H1 (cell line): ENCODE data around the gene KRTAP15-1. TPM values are rescaled to one million over a fixed set of nuclear protein-coding genes. Genes with fewer than 3 reads are reported as not detected.

Experiments
- polyA plus RNA-seq, 7 experiments: library from polyadenylated mRNA; depleted of rRNA in 3 of 7; stranded (reverse) in 5 of 7; unstranded in 2 of 7; fragments of >200 nt in 5 of 7; fragments of 200-250 nt in 2 of 7; gene quantifications; 1 replicate in 5 of 7; 2 replicates in 1 of 7; 4 replicates in 1 of 7; pipeline versions ENCODE4 v1.2.1 to v1.2.3, GENCODE V29; 2011 to 2013; ENCODE audit warnings: missing spikeins in 2 of 7, mixed read lengths in 2 of 7
- total RNA-seq: library from RNA; stranded (reverse); fragmentation: NEBNext Ultra II Directional; extraction: Animal tissue kit (Norgen Biotek cat#: 25700); gene quantifications from 2 replicates; pipeline ENCODE4 v1.2.1, GENCODE V29; 2021

KRTAP15-1 gene
- total and polyA plus RNA-seq, 2 of the 8 experiments (the other 6 are each of a cell fraction or from before 2014, with no cell fraction given): not detected

Other genes with a start within 250 kb of the KRTAP15-1 start
- not detected in 2 replicates for gene CLDN8, start 224.2 kb upstream of the KRTAP15-1 start, total RNA-seq
- not detected in 2 replicates for gene CLDN8, start 224.2 kb upstream of the KRTAP15-1 start, polyA plus RNA-seq (2011; rRNA removed)
- gene KRTAP24-1, start 157.3 kb upstream of the KRTAP15-1 start, total RNA-seq: not detected in 2 replicates
- gene KRTAP24-1, start 157.3 kb upstream of the KRTAP15-1 start, polyA plus RNA-seq (2011; rRNA removed): not detected in 2 replicates
- gene KRTAP25-1, start 150.8 kb upstream of the KRTAP15-1 start, total RNA-seq: not detected in 2 replicates
- gene KRTAP25-1, start 150.8 kb upstream of the KRTAP15-1 start, polyA plus RNA-seq (2011; rRNA removed): not detected in 2 replicates
- not detected in 2 replicates for gene KRTAP26-1, start 120.0 kb upstream of the KRTAP15-1 start, total RNA-seq
- not detected in 2 replicates for gene KRTAP26-1, start 120.0 kb upstream of the KRTAP15-1 start, polyA plus RNA-seq (2011; rRNA removed)
- not detected in 2 replicates for gene KRTAP27-1, start 102.6 kb upstream of the KRTAP15-1 start, total RNA-seq
- not detected in 2 replicates for gene KRTAP27-1, start 102.6 kb upstream of the KRTAP15-1 start, polyA plus RNA-seq (2011; rRNA removed)
- gene KRTAP23-1, start 91.7 kb upstream of the KRTAP15-1 start, total RNA-seq: not detected in 2 replicates
- not detected in 2 replicates for gene KRTAP23-1, start 91.7 kb upstream of the KRTAP15-1 start, polyA plus RNA-seq (2011; rRNA removed)
- gene KRTAP13-2, start 68.0 kb upstream of the KRTAP15-1 start, total RNA-seq: not detected in 2 replicates
- not detected in 2 replicates for gene KRTAP13-2, start 68.0 kb upstream of the KRTAP15-1 start, polyA plus RNA-seq (2011; rRNA removed)
- not detected in 2 replicates for gene KRTAP13-1, start 44.2 kb upstream of the KRTAP15-1 start, total RNA-seq
- gene KRTAP13-1, start 44.2 kb upstream of the KRTAP15-1 start, polyA plus RNA-seq (2011; rRNA removed): not detected in 2 replicates
- not detected in 2 replicates for gene KRTAP13-3, start 14.3 kb upstream of the KRTAP15-1 start, total RNA-seq
- gene KRTAP13-3, start 14.3 kb upstream of the KRTAP15-1 start, polyA plus RNA-seq (2011; rRNA removed): not detected in 2 replicates
- gene KRTAP13-4, start 10.1 kb upstream of the KRTAP15-1 start, total RNA-seq: 0.42 TPM in 1 of 2 replicates, not detected in the other
- 0.64 and 1.2 TPM in 2 replicates for gene KRTAP13-4, start 10.1 kb upstream of the KRTAP15-1 start, polyA plus RNA-seq (2011; rRNA removed)
- not detected in 2 replicates for gene KRTAP19-1, start 40.1 kb downstream of the KRTAP15-1 start, total RNA-seq
- gene KRTAP19-1, start 40.1 kb downstream of the KRTAP15-1 start, polyA plus RNA-seq (2011; rRNA removed): not detected in 2 replicates
- not detected in 2 replicates for gene KRTAP19-2, start 47.2 kb downstream of the KRTAP15-1 start, total RNA-seq
- gene KRTAP19-2, start 47.2 kb downstream of the KRTAP15-1 start, polyA plus RNA-seq (2011; rRNA removed): not detected in 2 replicates
- gene KRTAP19-3, start 51.7 kb downstream of the KRTAP15-1 start, total RNA-seq: not detected in 2 replicates
- not detected in 2 replicates for gene KRTAP19-3, start 51.7 kb downstream of the KRTAP15-1 start, polyA plus RNA-seq (2011; rRNA removed)
- gene KRTAP19-4, start 56.9 kb downstream of the KRTAP15-1 start, total RNA-seq: not detected in 2 replicates
- gene KRTAP19-4, start 56.9 kb downstream of the KRTAP15-1 start, polyA plus RNA-seq (2011; rRNA removed): not detected in 2 replicates
- not detected in 2 replicates for gene KRTAP19-5, start 61.9 kb downstream of the KRTAP15-1 start, total RNA-seq
- gene KRTAP19-5, start 61.9 kb downstream of the KRTAP15-1 start, polyA plus RNA-seq (2011; rRNA removed): not detected in 2 replicates
- gene KRTAP19-6, start 101.6 kb downstream of the KRTAP15-1 start, total RNA-seq: not detected in 2 replicates
- not detected in 2 replicates for gene KRTAP19-6, start 101.6 kb downstream of the KRTAP15-1 start, polyA plus RNA-seq (2011; rRNA removed)
- not detected in 2 replicates for gene KRTAP19-7, start 121.0 kb downstream of the KRTAP15-1 start, total RNA-seq
- not detected in 2 replicates for gene KRTAP19-7, start 121.0 kb downstream of the KRTAP15-1 start, polyA plus RNA-seq (2011; rRNA removed)
- not detected in 2 replicates for gene KRTAP22-2, start 150.1 kb downstream of the KRTAP15-1 start, total RNA-seq
- not detected in 2 replicates for gene KRTAP22-2, start 150.1 kb downstream of the KRTAP15-1 start, polyA plus RNA-seq (2011; rRNA removed)
- not detected in 2 replicates for gene KRTAP6-3, start 152.2 kb downstream of the KRTAP15-1 start, total RNA-seq
- not detected in 2 replicates for gene KRTAP6-3, start 152.2 kb downstream of the KRTAP15-1 start, polyA plus RNA-seq (2011; rRNA removed)
- not detected in 2 replicates for gene KRTAP6-2, start 158.6 kb downstream of the KRTAP15-1 start, total RNA-seq
- gene KRTAP6-2, start 158.6 kb downstream of the KRTAP15-1 start, polyA plus RNA-seq (2011; rRNA removed): not detected in 2 replicates
- not detected in 2 replicates for gene KRTAP22-1, start 160.8 kb downstream of the KRTAP15-1 start, total RNA-seq
- gene KRTAP22-1, start 160.8 kb downstream of the KRTAP15-1 start, polyA plus RNA-seq (2011; rRNA removed): not detected in 2 replicates
- gene KRTAP6-1, start 173.7 kb downstream of the KRTAP15-1 start, total RNA-seq: not detected in 2 replicates
- not detected in 2 replicates for gene KRTAP6-1, start 173.7 kb downstream of the KRTAP15-1 start, polyA plus RNA-seq (2011; rRNA removed)
- not detected in 2 replicates for gene KRTAP20-1, start 176.2 kb downstream of the KRTAP15-1 start, total RNA-seq
- gene KRTAP20-1, start 176.2 kb downstream of the KRTAP15-1 start, polyA plus RNA-seq (2011; rRNA removed): not detected in 2 replicates
- gene KRTAP20-4, start 180.4 kb downstream of the KRTAP15-1 start, total RNA-seq: not detected in 2 replicates
- not detected in 2 replicates for gene KRTAP20-4, start 180.4 kb downstream of the KRTAP15-1 start, polyA plus RNA-seq (2011; rRNA removed)
- not detected in 2 replicates for gene KRTAP20-2, start 194.9 kb downstream of the KRTAP15-1 start, total RNA-seq
- gene KRTAP20-2, start 194.9 kb downstream of the KRTAP15-1 start, polyA plus RNA-seq (2011; rRNA removed): not detected in 2 replicates
- gene KRTAP20-3, start 202.6 kb downstream of the KRTAP15-1 start, total RNA-seq: not detected in 2 replicates
- gene KRTAP20-3, start 202.6 kb downstream of the KRTAP15-1 start, polyA plus RNA-seq (2011; rRNA removed): not detected in 2 replicates